HG02943 (cell line): ENCODE measurements around the gene CD276.
"Not testable (repeated sequence)": the region's sequence is repeated elsewhere in the genome, so short reads cannot be mapped to it uniquely, and the experiment has no call there.

Source experiments
- ATAC-seq: cut with Tn5 transposase; IDR thresholded peaks from one replicate; pipeline ENCODE4 v1.9.1; 2021; ENCODE audit warnings: mild to moderate bottlenecking, low read depth, moderate library complexity; ENCODE audit not compliant: unreplicated experiment

Gene CD276

DNA sequence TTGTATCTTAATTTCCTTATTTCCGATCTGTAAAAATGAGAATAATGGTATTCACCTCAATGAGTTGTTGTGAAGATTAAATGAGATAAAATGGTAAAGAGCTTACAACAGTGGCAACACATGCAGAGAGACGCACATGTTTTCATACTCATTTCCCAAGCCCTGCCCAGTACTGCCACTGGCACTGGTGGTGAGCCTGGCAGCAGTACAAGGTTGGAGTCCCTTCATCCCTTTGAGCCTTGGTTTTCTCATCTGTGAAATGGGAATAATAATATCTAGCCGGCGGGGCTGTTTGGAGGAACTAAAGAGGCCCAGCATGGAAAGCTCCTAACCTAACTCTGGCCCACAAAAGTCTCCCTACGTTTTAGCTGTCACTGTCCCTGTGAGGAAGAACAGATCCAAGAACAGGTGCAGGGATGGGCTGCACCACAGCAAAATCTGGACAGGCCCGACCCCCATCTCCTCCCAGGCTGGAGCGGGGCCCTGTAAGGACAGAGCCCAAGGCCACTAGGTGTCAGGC, 866 bp upstream of the CD276 start:
- no peak for ATAC-seq

DNA sequence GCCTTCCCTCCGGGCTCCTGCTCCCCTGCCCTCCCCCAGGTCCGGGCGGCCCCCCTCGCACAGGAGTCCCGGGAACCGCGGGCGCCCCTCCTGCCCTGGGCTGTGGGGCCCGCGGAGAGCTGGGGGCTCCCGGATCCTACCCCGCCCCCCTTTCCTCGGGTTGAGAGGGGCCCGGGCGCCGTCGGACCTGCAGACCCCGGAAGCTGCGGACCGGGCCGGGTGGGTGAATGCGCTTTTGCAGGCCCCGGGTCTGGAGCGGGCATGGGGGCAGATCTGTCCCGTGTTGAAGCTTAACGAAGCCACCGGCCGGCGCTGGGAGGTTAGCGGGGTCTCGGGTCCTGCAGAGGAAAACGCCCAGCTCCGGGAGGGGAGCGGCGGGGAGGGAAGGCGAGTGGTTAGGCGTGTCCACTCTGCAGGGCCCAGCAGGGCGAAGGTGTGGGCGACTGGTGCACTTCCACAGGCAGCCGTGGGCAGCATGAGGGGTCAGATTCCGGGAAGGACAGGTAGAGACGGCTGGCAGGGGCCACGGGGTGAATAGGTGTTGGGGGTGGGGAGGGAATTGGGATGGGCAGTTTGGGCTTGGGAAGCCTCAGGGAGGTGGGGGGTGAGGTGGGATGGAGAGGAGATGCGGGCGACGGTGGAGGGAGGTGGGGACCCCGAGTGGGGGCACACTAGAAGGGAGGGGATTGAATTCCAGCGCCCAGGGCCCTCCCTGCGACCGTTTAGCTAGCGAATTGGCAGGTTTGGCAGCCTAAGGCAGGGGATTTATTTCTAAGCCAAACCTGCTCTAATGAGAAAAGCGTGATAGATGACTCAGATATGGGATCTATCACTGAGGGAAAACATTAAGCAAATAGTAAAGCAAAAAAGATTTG, 635 bp downstream of the CD276 start:
- ATAC-seq, result no peak

- no peak for ATAC-seq
These were observed 1.8 kb downstream of the CD276 start for GRCh38 chr15:73685981-73686380.

DNA sequence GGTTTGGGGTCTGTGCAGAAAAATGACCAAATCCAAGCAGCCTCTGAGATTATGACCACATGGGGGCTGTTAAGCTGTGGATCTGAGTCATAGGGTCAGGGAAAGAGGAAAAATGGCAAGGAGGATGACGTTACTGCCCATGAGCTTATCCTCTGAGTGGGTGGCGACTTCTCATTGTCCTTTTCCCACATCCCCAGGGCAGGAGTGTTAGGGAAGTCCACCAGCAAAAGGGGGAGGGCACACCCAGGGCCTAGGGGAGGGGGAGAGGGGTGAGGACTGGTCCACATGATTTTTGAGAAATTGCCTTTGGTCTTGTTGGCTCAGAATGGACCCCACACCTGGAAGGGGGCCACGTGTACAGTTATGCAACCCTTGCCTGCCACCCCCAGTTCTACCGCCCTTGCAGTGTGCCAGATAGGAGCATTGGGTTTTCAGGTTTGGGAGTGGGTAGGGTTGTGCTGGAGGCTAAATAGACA, 2.6 kb downstream of the CD276 start:
- ATAC-seq, result no peak

- ATAC-seq, result no peak
These were observed 3.2 kb downstream of the CD276 start for GRCh38 chr15:73687351-73687750.

DNA sequence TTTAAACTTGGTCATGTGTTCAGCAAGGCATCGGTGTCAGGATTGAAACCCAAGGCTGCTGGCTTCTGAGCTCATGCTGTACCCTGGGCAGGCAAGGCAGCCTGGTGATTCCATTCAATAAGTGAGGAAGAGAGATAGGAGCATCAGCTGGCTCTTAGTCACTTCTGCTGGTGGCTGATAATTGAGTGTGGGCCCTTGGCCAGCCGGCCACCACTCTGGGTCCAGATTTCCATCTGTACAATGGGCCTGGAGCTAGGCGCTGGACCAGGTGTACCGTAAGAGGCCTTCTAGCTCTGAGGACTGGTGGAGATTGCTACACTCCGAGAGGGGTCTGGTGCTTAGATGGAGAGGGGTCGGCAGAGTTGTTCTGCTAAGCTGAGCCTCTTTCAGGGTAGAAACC, 4.3 kb downstream of the CD276 start:
- no peak for ATAC-seq

DNA sequence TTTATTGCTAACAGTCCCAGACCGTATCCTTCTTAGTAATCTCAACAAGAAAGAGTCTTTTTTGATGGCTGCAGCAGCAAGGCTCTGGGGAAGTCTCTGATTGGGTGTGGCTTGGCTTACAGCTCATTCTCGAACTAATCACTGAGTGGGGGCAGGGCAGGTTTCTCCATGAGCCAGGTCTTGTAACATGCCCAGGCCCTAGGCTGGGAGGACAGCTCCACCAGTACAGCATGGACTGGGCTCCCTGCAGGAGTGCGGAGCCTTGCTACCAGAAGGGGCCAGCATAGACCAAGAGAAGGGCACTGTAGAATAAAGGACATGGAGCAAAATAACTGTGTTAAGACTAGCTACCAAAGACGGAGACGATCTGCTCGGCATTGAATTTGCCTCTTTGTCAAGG, 7.2 kb downstream of the CD276 start:
- no peak for ATAC-seq

DNA sequence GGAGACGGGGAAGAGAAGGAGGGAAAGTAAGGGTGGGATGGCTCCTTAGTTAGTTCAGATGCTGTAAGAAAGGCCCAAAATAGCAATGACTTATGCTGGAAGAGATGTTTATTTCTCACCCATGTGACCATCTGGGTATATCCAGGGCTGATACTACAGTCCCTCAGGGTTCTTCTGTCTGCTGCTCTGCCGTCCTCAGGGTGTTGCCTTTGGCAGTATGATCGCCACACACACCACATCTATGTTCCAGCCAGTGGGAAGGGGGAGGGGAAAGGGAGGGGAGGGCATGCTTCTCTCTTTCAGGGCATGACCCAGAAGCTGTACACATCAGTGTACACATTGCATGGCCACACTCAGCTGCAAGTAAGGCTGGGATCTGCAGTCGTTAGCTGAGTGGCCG, 10.2 kb downstream of the CD276 start:
- ATAC-seq, result no peak

- ATAC-seq, result no peak
These were observed 11.8 kb downstream of the CD276 start for GRCh38 chr15:73695773-73696640.

- no peak for ATAC-seq
These were observed 12.4 kb downstream of the CD276 start for GRCh38 chr15:73696641-73697001.

- peak; percentile 70 for ATAC-seq
These were observed 12.9 kb downstream of the CD276 start for GRCh38 chr15:73697033-73697467.

DNA sequence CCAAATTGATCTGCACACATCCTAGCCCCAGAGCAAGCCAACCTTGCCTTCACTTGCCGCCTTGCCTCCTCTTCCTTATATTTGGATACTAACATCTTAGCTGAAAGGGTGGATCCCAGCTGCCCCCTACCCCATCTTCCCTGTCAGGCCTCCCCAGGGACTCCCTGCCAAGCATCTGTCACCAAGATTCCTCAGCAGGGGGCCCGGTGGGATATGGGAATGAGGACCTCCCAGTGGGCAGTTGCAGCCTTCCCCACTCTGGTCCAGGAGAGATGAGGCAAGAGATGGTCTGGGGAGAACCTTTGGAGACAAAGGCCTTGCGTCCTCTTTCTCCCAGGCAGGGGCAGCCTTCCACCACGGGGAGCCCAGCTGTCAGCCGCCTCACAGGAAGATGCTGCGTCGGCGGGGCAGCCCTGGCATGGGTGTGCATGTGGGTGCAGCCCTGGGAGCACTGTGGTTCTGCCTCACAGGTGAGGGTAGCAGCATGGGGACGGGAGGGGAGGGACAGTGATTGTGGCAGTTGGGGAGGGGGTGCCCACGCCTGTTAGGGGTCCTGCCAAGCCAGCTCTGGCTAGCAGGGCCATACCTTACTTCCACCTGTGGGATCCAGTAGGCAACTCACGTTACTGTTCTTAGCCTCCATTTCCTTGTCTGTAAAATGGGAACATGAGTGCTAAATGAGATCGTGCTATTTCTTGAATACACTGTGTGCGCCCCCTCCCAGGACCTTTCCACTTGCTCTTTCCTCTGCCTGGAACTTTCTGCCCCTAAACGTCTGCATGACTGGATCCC, 15.3 kb downstream of the CD276 start:
- ATAC-seq, result no peak

GRCh38 chr15:73700041-73700842, 16.1 kb downstream of the CD276 start:
- no peak for ATAC-seq

DNA sequence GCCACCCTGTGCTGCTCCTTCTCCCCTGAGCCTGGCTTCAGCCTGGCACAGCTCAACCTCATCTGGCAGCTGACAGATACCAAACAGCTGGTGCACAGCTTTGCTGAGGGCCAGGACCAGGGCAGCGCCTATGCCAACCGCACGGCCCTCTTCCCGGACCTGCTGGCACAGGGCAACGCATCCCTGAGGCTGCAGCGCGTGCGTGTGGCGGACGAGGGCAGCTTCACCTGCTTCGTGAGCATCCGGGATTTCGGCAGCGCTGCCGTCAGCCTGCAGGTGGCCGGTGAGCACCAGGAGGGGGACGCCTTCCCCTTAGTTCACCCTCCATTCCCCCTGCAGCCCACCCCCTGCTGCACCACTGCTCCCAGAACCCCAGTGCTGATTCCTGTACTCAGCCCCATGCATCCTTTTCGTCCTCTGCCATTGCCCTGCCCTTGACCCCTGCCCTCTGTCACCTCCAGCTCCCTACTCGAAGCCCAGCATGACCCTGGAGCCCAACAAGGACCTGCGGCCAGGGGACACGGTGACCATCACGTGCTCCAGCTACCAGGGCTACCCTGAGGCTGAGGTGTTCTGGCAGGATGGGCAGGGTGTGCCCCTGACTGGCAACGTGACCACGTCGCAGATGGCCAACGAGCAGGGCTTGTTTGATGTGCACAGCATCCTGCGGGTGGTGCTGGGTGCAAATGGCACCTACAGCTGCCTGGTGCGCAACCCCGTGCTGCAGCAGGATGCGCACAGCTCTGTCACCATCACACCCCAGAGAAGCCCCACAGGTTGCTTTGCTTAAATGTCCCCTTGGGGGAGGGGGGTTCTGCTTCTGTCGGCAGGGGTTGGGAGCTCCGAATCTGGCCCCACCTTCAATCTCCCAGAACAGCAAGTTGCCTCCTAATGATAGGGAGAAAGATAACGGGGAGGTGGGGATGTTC, 18.4 kb downstream of the CD276 start:
- not testable (repeated sequence) for ATAC-seq

GRCh38 chr15:73703601-73704000, 19.4 kb downstream of the CD276 start:
- not testable (repeated sequence) for ATAC-seq

- ATAC-seq, result not testable (repeated sequence)
These were observed 20.1 kb downstream of the CD276 start for GRCh38 chr15:73704142-73704868.

GRCh38 chr15:73704869-73705645, 20.9 kb downstream of the CD276 start:
- ATAC-seq, result no peak
